Esophagus muscularis mucosa (tissue), 4 donors: ENCODE data around the gene LHX2. TPM values are rescaled to one million over a fixed set of nuclear protein-coding genes. Genes with fewer than 3 reads are reported as not detected.
"Not testable (repeated sequence)": the region's sequence is repeated elsewhere in the genome, so short reads cannot be mapped to it uniquely, and the experiment has no call there.

Experiments
- DNase-seq: peaks from one replicate; pipeline ENCODE4 v3.0.0-alpha.2; 2017; ENCODE audit errors: extremely low spot score
- H3K27ac ChIP-seq, 4 donors: fragments of 200-600 bp; sonication (generic); replicated peaks in 1 of 4; 1 replicate in 3 of 4; 2 replicates in 1 of 4; pipeline ENCODE4 v1.5.1; 2016 to 2019; ENCODE audit warnings: mild to moderate bottlenecking in 1 of 4
- H3K27me3 ChIP-seq, 4 donors: fragments of 200-600 bp; sonication (generic); one replicate each; pipeline versions ENCODE4 v1.5.1 to v1.6.0; 2016 to 2019
- H3K36me3 ChIP-seq, 4 donors: fragments of 200-600 bp; sonication (generic); one replicate each; pipeline ENCODE4 v1.5.1; 2016 to 2019
- H3K4me1 ChIP-seq, 4 donors: fragments of 200-600 bp; sonication (generic); one replicate each; pipeline ENCODE4 v1.5.1; 2016 to 2019
- H3K4me3 ChIP-seq, 4 donors: fragments of 200-600 bp; sonication (generic); 1 replicate in 2 of 4; 2 replicates in 2 of 4; pipeline ENCODE4 v1.5.1; 2016 to 2019; ENCODE audit warnings: mild to moderate bottlenecking in 4 of 4, moderate library complexity in 1 of 4
- H3K9me3 ChIP-seq, 4 donors: fragments of 200-600 bp; sonication (generic); 1 replicate in 3 of 4; 2 replicates in 1 of 4; pipeline ENCODE4 v1.5.1; 2016 to 2019
- EP300 ChIP-seq: sonication (generic); formaldehyde crosslinking; IDR thresholded peaks from one replicate; pipeline ENCODE4 v1.6.1; 2017; ENCODE audit warnings: antibody characterized with exemption
- POLR2A ChIP-seq: fragments of 450-650 bp; IDR thresholded peaks from one replicate; pipeline ENCODE4 v1.6.1; 2017; ENCODE audit warnings: antibody characterized with exemption, moderate library complexity, mild to moderate bottlenecking, low read depth
- POLR2AphosphoS5 ChIP-seq, 2 donors: sonication (generic); formaldehyde crosslinking; IDR thresholded peaks; one replicate each; pipeline ENCODE4 v1.6.1; 2017; ENCODE audit warnings: antibody characterized with exemption in 2 of 2
- WGBS: methylation state at CpG from one replicate; pipeline ENCODE4 v1.1.5; 2018; 5-methylcytosine and 5-hydroxymethylcytosine counted together
- intact Hi-C: fragments of 100-400 bp; cut with DNase I; formaldehyde crosslinking; loops from one replicate; pipeline ENCODE4 v1.15.1; 2023
- total RNA-seq, 4 donors: library from RNA; depleted of rRNA; stranded (reverse); fragments of >200 nt; gene quantifications; one replicate each; pipeline versions ENCODE4 v1.1.0 to v1.2.1, GENCODE V29; 2016
- TF ChIP-seq, protein P1 (sequence below), 3 experiments: fragments of 200-600 bp in 2 of 3; fragments of 450-650 bp in 1 of 3; sonication (generic) in 2 of 3; IDR thresholded peaks; one replicate each; pipeline ENCODE4 v1.5.1; 2017 to 2019; ENCODE audit warnings: antibody characterized with exemption in 3 of 3, mild to moderate bottlenecking in 2 of 3, moderate library complexity in 1 of 3

LHX2 gene
- total RNA-seq, 4 donors from 2014 or later: not detected

DNA sequence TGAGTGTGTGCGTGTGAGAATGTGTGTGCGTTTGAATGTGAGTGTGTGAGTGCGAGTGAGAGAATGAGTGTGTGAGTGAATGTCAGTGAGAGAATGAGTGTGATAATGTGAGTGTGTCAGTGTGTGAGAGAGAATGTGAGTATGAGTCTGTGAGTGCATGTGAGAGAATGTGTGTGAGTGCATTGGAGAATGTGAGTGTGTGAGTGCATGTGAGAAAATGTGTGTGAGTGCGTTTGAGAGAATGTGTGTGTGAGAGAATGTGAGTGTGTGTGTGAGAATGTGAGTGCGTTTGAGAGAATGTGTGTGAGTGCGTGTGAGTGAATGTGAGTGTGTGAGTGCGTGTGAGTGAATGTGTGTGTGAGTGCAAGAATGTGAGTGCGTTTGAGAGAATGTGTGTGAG, 39.0 kb upstream of the LHX2 start:
- H3K36me3 ChIP-seq: no peaks in the 10 kb centered on the region
- H3K4me1 ChIP-seq: no peaks in the 10 kb centered on the region
- TF ChIP-seq POLR2AphosphoS5 (IDR thresholded peaks at IDR 0.05) (no peak), POLR2A (no peak), EP300 (no peak)
- TF ChIP-seq, protein P1, sequence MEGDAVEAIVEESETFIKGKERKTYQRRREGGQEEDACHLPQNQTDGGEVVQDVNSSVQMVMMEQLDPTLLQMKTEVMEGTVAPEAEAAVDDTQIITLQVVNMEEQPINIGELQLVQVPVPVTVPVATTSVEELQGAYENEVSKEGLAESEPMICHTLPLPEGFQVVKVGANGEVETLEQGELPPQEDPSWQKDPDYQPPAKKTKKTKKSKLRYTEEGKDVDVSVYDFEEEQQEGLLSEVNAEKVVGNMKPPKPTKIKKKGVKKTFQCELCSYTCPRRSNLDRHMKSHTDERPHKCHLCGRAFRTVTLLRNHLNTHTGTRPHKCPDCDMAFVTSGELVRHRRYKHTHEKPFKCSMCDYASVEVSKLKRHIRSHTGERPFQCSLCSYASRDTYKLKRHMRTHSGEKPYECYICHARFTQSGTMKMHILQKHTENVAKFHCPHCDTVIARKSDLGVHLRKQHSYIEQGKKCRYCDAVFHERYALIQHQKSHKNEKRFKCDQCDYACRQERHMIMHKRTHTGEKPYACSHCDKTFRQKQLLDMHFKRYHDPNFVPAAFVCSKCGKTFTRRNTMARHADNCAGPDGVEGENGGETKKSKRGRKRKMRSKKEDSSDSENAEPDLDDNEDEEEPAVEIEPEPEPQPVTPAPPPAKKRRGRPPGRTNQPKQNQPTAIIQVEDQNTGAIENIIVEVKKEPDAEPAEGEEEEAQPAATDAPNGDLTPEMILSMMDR (IDR thresholded peaks at IDR 0.05): no peak
- H3K27ac ChIP-seq: no peak overlapping the region
- no peaks in the 10 kb centered on the region for H3K9me3 ChIP-seq
- DNase-seq: no peak
- H3K4me3 ChIP-seq: no peak overlapping the region
- intact Hi-C loops: no loop called here
- 96% methylated on average over 8 of the region's 8 CpGs for WGBS
- H3K27me3 ChIP-seq: peaks cover 0 to 36% (median 0%) of the 10 kb centered on the region in 4 donors

DNA sequence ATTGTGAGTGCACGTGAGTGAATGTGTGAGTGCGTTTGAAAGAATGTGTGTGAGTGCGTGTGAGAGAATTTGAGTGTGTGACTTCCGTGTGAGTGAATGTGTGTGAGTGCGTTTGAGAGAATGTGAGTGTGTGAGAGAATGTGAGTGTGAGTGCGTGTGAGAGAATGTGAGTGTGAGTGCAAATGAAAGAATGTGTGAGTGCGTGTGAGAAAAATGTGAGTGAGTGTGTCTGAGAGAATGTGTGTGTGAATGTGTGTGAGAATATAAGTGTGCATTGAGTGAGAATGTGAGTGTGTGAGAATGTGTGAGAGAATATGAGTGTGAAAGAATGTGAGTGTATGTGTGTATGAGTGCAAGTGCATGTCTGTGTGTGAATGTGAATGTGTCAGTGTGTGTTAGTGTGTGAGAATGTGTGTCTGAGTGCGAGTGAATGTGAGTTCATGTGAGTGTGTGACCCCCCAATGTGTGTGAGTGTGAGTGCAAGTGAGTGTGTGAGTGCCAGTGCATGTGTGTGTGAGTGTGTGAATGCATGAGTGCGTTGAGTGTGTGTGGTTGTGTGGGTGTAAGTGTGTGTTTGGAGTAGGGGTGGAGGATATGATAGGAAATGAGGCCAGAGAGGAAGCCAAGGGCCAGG, 37.9 kb upstream of the LHX2 start:
- no peak overlapping the region for H3K27ac ChIP-seq
- intact Hi-C loops: no loop called here
- no peak for DNase-seq
- no peaks in the 10 kb centered on the region for H3K4me1 ChIP-seq
- no peaks in the 10 kb centered on the region for H3K9me3 ChIP-seq
- peaks cover 0 to 36% (median 0%) of the 10 kb centered on the region in 4 donors for H3K27me3 ChIP-seq
- H3K36me3 ChIP-seq: no peaks in the 10 kb centered on the region
- H3K4me3 ChIP-seq: no peak overlapping the region
- TF ChIP-seq, protein P1 (IDR thresholded peaks at IDR 0.05): no peak
- TF ChIP-seq POLR2AphosphoS5 (IDR thresholded peaks at IDR 0.05) (no peak), POLR2A (no peak), EP300 (no peak)
- WGBS: 84% methylated on average over 9 of the region's 9 CpGs

- 71% methylated on average over 10 of the region's 12 CpGs for whole genome bisulfite sequencing
- Histone ChIP-seq H3K36me3 (no peaks in the 10 kb centered on the region), H3K27ac (no peak overlapping the region), H3K4me1 (no peaks in the 10 kb centered on the region), H3K27me3 (peaks cover 0 to 34% (median 0%) of the 10 kb centered on the region in 4 donors), H3K9me3 (no peaks in the 10 kb centered on the region), H3K4me3 (no peak overlapping the region)
- intact Hi-C loops: no loop called here
- TF ChIP-seq EP300: no peak
- TF ChIP-seq, protein P1 (IDR thresholded peaks at IDR 0.05): no peak
- no peak for TF ChIP-seq POLR2A
- no peak for TF ChIP-seq POLR2AphosphoS5 (IDR thresholded peaks at IDR 0.05)
- no peak for DNase-seq
Measured at GRCh38 chr9:123974471-123974870, 37.1 kb upstream of the LHX2 start.

DNA sequence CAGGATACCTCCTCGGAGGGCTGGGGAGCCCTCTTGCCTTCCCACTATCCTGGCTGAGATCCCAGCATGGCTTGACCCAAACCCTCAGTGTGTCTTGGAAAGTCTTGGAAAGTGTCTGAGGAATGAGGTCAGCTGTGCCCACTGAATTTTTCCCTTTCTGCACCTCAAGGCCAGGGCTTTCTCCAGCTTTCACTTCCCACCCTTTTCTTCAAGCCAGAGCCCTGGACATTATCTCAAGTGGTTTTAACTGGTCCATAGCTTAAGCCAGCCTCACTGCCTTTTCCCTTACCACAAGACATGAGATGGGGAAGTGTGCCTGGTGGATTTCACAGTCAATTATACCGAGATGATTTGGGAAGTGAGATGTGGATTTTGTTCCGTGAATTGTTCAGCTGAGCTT, 35.7 kb upstream of the LHX2 start:
- no peaks in the 10 kb centered on the region for H3K4me1 ChIP-seq
- H3K36me3 ChIP-seq: no peaks in the 10 kb centered on the region
- WGBS: 82% methylated on average over 3 of the region's 3 CpGs
- H3K27me3 ChIP-seq: peaks cover 0 to 34% (median 0%) of the 10 kb centered on the region in 4 donors
- TF ChIP-seq POLR2A (no peak), EP300 (no peak)
- TF ChIP-seq, protein P1 (IDR thresholded peaks at IDR 0.05): no peak
- H3K27ac ChIP-seq: no peak overlapping the region
- H3K4me3 ChIP-seq: no peak overlapping the region
- no peak for DNase-seq
- intact Hi-C loops: no loop called here
- no peaks in the 10 kb centered on the region for H3K9me3 ChIP-seq

DNA sequence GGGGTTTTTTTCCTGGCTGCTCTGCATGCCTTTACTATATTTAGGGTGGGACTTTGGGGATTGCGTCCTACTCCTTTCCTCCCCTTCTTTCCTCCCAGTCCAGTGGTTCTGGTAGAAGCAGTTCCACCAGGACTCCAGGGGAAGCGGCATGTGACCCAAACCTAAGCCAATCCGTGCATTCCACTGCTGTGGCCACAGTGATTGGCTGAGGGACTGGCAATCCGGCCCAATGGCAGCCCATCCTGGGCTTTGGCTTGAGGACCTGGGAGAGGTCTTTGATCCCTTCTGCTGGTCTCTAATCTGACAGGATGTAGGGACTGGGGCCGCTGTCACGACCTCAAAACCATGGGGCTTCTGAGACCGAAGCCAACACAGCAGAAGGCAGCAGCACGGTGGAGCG, 35.0 kb upstream of the LHX2 start:
- H3K27me3 ChIP-seq: peaks cover 0 to 33% (median 0%) of the 10 kb centered on the region in 4 donors
- H3K36me3 ChIP-seq, H3K9me3 ChIP-seq, DNase-seq, H3K4me1 ChIP-seq, H3K4me3 ChIP-seq, H3K27ac ChIP-seq, intact Hi-C loops: not testable (repeated sequence)
- no CpG with 5 or more reads among the region's 9 CpGs for WGBS
